Brain microvascular endothelial cell (primary cell): ENCODE data around the gene FBXO5.

Experiments used
- DNase-seq: peaks from one replicate; pipeline ENCODE4 v3.0.0-alpha.2; 2020
- H3K27ac ChIP-seq: fragments of 250-450 bp; sonication (Bioruptor Pico); 2 replicates; pipeline ENCODE4 v1.5.1; 2020; ENCODE audit warnings: mild to moderate bottlenecking, moderate library complexity
- H3K27me3 ChIP-seq: fragments of 250-450 bp; sonication (Bioruptor Pico); replicated peaks from 2 replicates; pipeline ENCODE4 v1.5.1; 2020; ENCODE audit warnings: mild to moderate bottlenecking
- H3K36me3 ChIP-seq: fragments of 250-450 bp; sonication (Bioruptor Pico); replicated peaks from 2 replicates; pipeline ENCODE4 v1.5.1; 2020; ENCODE audit warnings: mild to moderate bottlenecking
- H3K4me3 ChIP-seq: 2 replicates; pipeline ENCODE4 v1.5.1; 2011; ENCODE audit warnings: low read depth, mild to moderate bottlenecking, control low read depth, low read length, moderate library complexity
- in situ Hi-C: cut with HindIII; loops from 2 replicates; pipeline ENCODE4 v1.10.0; 2017; ENCODE audit warnings: low sequenced_read_pairs, low pct_ligation_motif_present
- TF ChIP-seq, protein P1 (sequence below): IDR thresholded peaks from 2 replicates; pipeline ENCODE4 v1.5.1; 2011; ENCODE audit warnings: low read depth, mild to moderate bottlenecking, moderate library complexity, low read length, control low read depth, inconsistent platforms; ENCODE audit errors: missing control alignments

Gene FBXO5

GRCh38 chr6:152982904-152983636 is at the start of gene FBXO5:
Gene FBXO5 (minus strand): TSS chr6:152983041. CDS start chr6:152982959, 82 bp downstream.
- Histone ChIP-seq H3K27me3 (no peaks in the 10 kb centered on the region), H3K27ac (peak within 1 kb of the TSS; percentile 57), H3K4me3 (peak within 1 kb of the TSS; percentile 76), H3K36me3 (no peaks in the 10 kb centered on the region)
- DNase-seq, result peak; percentile 98
- in situ Hi-C loops, result no loop called here
- TF ChIP-seq, protein P1, sequence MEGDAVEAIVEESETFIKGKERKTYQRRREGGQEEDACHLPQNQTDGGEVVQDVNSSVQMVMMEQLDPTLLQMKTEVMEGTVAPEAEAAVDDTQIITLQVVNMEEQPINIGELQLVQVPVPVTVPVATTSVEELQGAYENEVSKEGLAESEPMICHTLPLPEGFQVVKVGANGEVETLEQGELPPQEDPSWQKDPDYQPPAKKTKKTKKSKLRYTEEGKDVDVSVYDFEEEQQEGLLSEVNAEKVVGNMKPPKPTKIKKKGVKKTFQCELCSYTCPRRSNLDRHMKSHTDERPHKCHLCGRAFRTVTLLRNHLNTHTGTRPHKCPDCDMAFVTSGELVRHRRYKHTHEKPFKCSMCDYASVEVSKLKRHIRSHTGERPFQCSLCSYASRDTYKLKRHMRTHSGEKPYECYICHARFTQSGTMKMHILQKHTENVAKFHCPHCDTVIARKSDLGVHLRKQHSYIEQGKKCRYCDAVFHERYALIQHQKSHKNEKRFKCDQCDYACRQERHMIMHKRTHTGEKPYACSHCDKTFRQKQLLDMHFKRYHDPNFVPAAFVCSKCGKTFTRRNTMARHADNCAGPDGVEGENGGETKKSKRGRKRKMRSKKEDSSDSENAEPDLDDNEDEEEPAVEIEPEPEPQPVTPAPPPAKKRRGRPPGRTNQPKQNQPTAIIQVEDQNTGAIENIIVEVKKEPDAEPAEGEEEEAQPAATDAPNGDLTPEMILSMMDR, result no peak

DNA sequence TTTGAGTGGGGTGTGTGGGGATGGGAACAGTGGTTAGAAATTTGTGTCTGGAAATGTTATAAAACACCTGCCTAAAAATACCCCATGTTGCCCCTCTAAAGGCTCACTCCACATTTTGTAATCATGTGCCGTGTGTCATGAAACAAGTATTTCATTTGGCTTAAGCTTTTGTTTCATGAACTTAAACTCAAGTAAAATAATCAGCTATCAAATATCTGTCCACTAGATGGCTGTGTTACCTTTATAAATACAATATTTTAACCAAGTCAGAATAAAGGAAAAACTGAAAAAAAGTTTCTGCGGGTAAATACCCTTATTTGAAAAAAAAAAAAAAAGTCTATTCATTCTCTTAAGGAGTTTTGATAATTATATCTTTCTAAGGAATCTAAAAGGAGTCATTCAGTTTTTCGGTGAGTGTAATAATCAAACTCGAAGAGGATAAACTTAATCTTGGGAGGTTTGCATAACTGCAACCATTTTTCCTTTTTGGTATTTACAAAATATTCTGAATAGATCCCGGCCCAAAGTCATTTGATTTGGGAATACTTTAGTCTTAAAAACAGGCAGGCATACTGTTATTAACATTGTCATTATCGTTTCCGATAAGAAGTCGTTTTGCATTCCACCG is 49.5 kb upstream of the FBXO5 start:
- DNase-seq, result no peak
- Histone ChIP-seq H3K27me3 (no peaks in the 10 kb centered on the region), H3K36me3 (no peaks in the 10 kb centered on the region), H3K4me3 (no peak overlapping the region), H3K27ac (no peak overlapping the region)
- in situ Hi-C loops, result no loop called here
- TF ChIP-seq, protein P1, result peak; percentile 13

GRCh38 chr6:153031335-153031955 is 48.6 kb upstream of the FBXO5 start:
- Histone ChIP-seq H3K27me3 (no peaks in the 10 kb centered on the region), H3K36me3 (no peaks in the 10 kb centered on the region), H3K27ac (no peak overlapping the region), H3K4me3 (no peak overlapping the region)
- no peak for DNase-seq
- in situ Hi-C loops, result no loop called here
- TF ChIP-seq, protein P1, result no peak

- H3K27ac ChIP-seq, result peak overlapping the region; percentile 83
- no peak for DNase-seq
- no peaks in the 10 kb centered on the region for H3K27me3 ChIP-seq
- in situ Hi-C loops, result no loop called here
- H3K4me3 ChIP-seq, result no peak overlapping the region
- H3K36me3 ChIP-seq, result no peaks in the 10 kb centered on the region
- TF ChIP-seq, protein P1, result no peak
These were observed 46.1 kb upstream of the FBXO5 start for GRCh38 chr6:153028963-153029362.

DNA sequence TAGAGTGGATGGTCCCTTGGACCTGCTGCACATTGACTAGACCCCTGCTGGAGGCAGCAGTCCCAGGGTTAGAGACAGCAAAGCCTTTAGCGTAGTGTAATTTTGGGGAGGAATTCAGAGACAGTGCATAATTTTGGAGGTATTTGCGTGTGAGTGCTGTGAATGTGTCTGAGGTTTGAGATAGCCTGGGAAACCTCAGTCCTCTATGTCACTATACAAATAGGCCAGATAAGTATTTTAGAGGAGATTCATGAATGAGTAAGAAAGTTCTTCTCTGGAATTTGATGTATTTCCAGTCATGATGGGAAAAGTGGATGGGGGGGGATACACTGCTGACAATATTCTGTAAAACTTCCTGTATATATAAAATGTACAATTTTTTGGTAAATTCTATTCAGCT is 45.4 kb upstream of the FBXO5 start:
- H3K36me3 ChIP-seq, result no peaks in the 10 kb centered on the region
- TF ChIP-seq, protein P1, result peak; percentile 16
- in situ Hi-C loops, result no loop called here
- no peaks in the 10 kb centered on the region for H3K27me3 ChIP-seq
- no peak overlapping the region for H3K4me3 ChIP-seq
- peak; percentile 81 for DNase-seq
- H3K27ac ChIP-seq, result peak overlapping the region; percentile 83
